ENCODE results near the gene INTS12. TPM values are rescaled to one million over a fixed set of nuclear protein-coding genes. Genes with fewer than 3 reads are reported as not detected.

INTS12 gene
- total and polyA plus RNA-seq, 9 donors = 8.2 to 24.9 (median 13.4) TPM

DNA sequence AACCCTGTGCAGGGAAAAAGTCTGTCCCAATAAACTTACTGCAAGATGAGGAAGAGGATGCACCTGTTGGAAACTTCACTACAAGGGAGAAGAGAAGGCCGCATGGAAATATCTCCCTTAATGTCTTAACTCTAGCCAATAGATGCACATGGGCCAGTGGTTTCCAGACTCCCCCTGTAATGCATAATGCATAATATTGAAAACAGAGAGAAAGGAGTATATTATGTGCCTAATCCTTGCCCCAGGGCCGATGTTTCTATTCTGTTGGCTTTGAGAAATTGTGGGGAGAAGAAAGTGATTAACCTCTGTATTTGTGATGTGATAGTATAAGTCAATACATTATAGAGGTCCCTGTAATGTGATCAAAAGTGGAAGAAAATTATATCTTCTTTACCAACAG lies 37.2 kb downstream of the INTS12 start:
- 80 to 88% (median 83%) methylated on average over 2 of the region's 2 CpGs for WGBS, 3 donors

DNA sequence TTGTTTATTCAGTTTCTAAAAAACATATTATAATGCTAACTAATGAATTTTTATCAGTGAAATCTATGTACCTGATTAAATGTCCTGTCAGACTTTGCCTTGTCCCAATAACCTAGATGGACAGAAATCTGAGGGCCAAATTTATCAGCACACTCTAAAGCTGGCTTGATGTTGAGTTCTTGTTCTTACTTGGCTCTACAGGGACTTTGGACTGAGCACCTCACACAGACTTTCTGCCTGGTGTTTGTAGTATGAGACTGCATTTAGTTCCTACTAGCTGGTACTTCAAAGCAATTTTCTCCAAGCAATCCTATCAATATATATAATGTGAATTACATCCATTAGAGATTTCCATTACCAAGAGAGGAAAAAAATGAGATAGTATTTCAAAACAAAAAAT lies 37.8 kb downstream of the INTS12 start:
- intact Hi-C loops (cut with DNase I) = no loop called here
- TF ChIP-seq, protein P1, sequence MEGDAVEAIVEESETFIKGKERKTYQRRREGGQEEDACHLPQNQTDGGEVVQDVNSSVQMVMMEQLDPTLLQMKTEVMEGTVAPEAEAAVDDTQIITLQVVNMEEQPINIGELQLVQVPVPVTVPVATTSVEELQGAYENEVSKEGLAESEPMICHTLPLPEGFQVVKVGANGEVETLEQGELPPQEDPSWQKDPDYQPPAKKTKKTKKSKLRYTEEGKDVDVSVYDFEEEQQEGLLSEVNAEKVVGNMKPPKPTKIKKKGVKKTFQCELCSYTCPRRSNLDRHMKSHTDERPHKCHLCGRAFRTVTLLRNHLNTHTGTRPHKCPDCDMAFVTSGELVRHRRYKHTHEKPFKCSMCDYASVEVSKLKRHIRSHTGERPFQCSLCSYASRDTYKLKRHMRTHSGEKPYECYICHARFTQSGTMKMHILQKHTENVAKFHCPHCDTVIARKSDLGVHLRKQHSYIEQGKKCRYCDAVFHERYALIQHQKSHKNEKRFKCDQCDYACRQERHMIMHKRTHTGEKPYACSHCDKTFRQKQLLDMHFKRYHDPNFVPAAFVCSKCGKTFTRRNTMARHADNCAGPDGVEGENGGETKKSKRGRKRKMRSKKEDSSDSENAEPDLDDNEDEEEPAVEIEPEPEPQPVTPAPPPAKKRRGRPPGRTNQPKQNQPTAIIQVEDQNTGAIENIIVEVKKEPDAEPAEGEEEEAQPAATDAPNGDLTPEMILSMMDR (IDR thresholded peaks at IDR 0.05) = no peak
- TF ChIP-seq EP300 (IDR thresholded peaks at IDR 0.05) (no peak), POLR2A (IDR thresholded peaks at IDR 0.05) (no peak)
- H3K27ac ChIP-seq = no peak overlapping the region
- no peaks in the 10 kb centered on the region for H3K4me1 ChIP-seq (ENCODE audit: insufficient read depth)
- H3K36me3 ChIP-seq = no peaks in the 10 kb centered on the region
- no peak for DNase-seq
- no peaks in the 10 kb centered on the region for H3K9me3 ChIP-seq
- H3K27me3 ChIP-seq = no peaks in the 10 kb centered on the region
- no peak overlapping the region for H3K4me3 ChIP-seq

More for the DNA sequence above, 37.2 kb downstream of the INTS12 start:
- no peaks in the 10 kb centered on the region for H3K9me3 ChIP-seq
- H3K4me1 ChIP-seq (ENCODE audit: insufficient read depth) = no peaks in the 10 kb centered on the region
- H3K27ac ChIP-seq = no peak overlapping the region
- TF ChIP-seq, protein P1 (IDR thresholded peaks at IDR 0.05) = no peak
- TF ChIP-seq EP300 (IDR thresholded peaks at IDR 0.05) (no peak), POLR2A (IDR thresholded peaks at IDR 0.05) (no peak)
- intact Hi-C loops (cut with DNase I) = no loop called here
- H3K4me3 ChIP-seq = no peak overlapping the region
- no peak for DNase-seq
- H3K27me3 ChIP-seq = no peaks in the 10 kb centered on the region
- no peaks in the 10 kb centered on the region for H3K36me3 ChIP-seq

DNA sequence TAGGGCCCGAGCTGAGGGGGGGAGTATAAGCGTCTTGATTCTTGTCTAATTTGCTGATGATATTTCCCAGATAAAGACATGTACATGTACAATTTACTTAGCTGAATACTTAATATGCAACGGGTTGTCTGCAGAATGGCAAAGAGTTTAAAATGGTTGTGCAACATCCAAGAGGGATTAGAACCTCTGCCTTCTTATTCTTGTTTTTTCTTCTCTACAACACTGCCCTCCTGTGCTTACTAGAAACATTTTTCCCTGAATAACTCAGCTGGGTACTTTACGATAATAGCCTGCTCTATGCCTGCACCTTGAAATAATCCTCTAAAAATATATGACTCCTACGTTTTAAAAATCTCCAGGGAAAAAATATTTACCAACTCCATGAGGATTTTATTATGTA lies 41.8 kb downstream of the INTS12 start:
- intact Hi-C loops (cut with DNase I) = loop anchor here in 1 of 4 donors (10.0 kb wide), 1 partner anchor 142 kb away; no protein-coding TSS in a partner anchor
- H3K4me3 ChIP-seq = no peak overlapping the region
- TF ChIP-seq EP300 (IDR thresholded peaks at IDR 0.05) = no peak
- no peak for TF ChIP-seq POLR2A (IDR thresholded peaks at IDR 0.05)
- WGBS, 3 donors = 42 to 44% (median 44%) methylated on average over 5 of the region's 5 CpGs
- DNase-seq = no peak
- no peaks in the 10 kb centered on the region for H3K4me1 ChIP-seq (ENCODE audit: insufficient read depth)
- no peak overlapping the region for H3K27ac ChIP-seq
- no peaks in the 10 kb centered on the region for H3K27me3 ChIP-seq
- H3K9me3 ChIP-seq = no peaks in the 10 kb centered on the region
- H3K36me3 ChIP-seq = no peaks in the 10 kb centered on the region

DNA sequence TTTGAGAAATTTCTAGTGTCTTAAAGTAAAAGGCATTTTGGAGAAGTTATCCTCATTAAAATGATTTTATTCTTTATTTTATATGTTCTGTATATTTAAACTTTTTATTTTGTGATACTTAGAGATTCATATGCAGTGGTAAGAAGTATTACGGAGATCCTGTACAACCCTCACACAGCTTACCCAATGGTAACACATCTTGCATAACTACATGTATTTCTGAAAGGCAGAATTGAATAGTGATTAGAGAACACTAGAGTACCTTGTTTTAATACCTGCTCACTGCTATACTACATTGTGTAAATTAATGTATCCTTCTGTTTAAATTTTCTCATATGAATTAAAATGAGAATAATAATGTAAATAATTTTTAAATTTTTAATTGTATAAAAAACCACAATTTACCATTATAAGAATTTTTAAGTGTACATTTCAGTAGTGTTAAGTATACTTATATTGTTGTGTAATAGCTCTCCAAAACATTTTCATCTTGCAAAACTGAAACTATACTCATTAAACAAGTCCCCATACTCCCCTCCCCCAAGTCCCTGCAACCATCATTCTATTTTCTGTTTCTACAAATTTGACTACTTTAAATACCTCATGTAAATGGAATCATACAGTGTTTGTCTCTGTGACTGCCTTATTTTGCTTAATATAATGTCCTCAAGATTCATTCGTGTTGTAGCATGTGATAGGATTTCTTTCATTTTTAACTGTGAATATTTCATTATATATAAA lies 45.4 kb downstream of the INTS12 start:
- Histone ChIP-seq H3K27ac (no peak overlapping the region), H3K36me3 (no peaks in the 10 kb centered on the region), H3K4me3 (no peak overlapping the region), H3K4me1 (ENCODE audit: insufficient read depth) (no peaks in the 10 kb centered on the region), H3K9me3 (no peaks in the 10 kb centered on the region), H3K27me3 (no peaks in the 10 kb centered on the region)
- TF ChIP-seq, protein P1 (IDR thresholded peaks at IDR 0.05) = no peak
- TF ChIP-seq POLR2A (IDR thresholded peaks at IDR 0.05) (no peak), EP300 (IDR thresholded peaks at IDR 0.05) (no peak)
- intact Hi-C loops (cut with DNase I) = loop anchor here in 1 of 4 donors (10.0 kb wide), 1 partner anchor 138 kb away; no protein-coding TSS in a partner anchor
- DNase-seq = no peak
- WGBS, 3 donors = 84 to 94% (median 87%) methylated on average over 2 of the region's 2 CpGs

DNA sequence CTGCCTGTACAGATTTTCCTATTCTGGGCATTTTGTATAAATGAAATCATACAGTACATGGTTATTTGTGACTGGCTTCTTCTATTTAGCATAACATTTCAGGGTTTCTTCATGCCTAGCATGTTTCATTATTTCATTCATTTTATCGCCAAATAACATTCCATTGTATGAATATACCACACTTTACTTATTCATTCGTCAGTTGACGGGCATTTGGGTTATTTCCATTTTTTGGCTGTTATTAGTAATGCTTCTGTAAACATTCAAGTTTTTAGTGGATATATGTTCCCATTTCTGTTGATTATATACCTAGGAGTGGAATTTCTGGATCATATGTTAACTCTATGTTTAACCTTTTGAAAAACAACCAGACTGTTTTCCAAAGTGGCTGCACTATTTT lies 47.5 kb downstream of the INTS12 start:
- TF ChIP-seq, protein P1 (IDR thresholded peaks at IDR 0.05) = no peak
- TF ChIP-seq EP300 (IDR thresholded peaks at IDR 0.05) (no peak), POLR2A (IDR thresholded peaks at IDR 0.05) (no peak)
- intact Hi-C loops (cut with DNase I) = loop anchor here in 1 of 4 donors (10.0 kb wide), 1 partner anchor 136 kb away; no protein-coding TSS in a partner anchor
- Histone ChIP-seq H3K4me1 (ENCODE audit: insufficient read depth) (no peaks in the 10 kb centered on the region), H3K27ac (no peak overlapping the region), H3K4me3 (no peak overlapping the region), H3K9me3 (no peaks in the 10 kb centered on the region), H3K36me3 (no peaks in the 10 kb centered on the region), H3K27me3 (no peaks in the 10 kb centered on the region)
- 91 to 96% (median 92%) methylated on average over 3 of the region's 3 CpGs for WGBS, 3 donors
- no peak for DNase-seq
